ENCODE data around the gene PDE3A. TPM values are rescaled to one million over a fixed set of nuclear protein-coding genes. Genes with fewer than 3 reads are reported as not detected.

The PDE3A gene
- total RNA-seq, 4 donors from 2014 or later = 4.4 to 5.3 (median 4.9) TPM

DNA sequence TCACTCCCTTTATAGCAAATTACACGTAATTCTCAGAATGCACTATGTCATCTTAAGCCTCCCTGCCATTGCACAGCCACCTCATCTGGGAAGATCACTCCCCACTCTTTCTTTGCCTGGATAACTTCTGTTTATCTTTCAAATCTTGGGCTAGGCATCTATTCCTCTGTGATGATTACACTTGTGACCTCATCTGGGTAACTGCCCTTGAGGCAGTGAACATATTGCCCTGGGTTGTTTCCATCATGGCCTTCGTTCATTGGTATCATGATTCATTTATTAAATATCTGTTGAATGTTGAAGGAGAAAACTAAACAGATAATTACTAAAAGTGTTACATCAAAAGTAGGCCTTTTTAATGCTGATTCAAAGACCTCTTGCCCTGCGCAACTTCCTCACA is 26.2 kb upstream of the PDE3A start:
- in situ Hi-C loops (cut with MboI; ENCODE audit: low sequenced_read_pairs in 4 of 4) (no loop called here), intact Hi-C loops (cut with DNase I; ENCODE audit: low total_unique reads) (no loop called here)
- Histone ChIP-seq H3K4me1 (no peaks in the 10 kb centered on the region), H3K36me3 (no peaks in the 10 kb centered on the region), H3K27me3 (no peaks in the 10 kb centered on the region), H3K4me3 (no peak overlapping the region), H3K9me3 (no peaks in the 10 kb centered on the region), H3K27ac (no peak overlapping the region)
- TF ChIP-seq, protein P1, sequence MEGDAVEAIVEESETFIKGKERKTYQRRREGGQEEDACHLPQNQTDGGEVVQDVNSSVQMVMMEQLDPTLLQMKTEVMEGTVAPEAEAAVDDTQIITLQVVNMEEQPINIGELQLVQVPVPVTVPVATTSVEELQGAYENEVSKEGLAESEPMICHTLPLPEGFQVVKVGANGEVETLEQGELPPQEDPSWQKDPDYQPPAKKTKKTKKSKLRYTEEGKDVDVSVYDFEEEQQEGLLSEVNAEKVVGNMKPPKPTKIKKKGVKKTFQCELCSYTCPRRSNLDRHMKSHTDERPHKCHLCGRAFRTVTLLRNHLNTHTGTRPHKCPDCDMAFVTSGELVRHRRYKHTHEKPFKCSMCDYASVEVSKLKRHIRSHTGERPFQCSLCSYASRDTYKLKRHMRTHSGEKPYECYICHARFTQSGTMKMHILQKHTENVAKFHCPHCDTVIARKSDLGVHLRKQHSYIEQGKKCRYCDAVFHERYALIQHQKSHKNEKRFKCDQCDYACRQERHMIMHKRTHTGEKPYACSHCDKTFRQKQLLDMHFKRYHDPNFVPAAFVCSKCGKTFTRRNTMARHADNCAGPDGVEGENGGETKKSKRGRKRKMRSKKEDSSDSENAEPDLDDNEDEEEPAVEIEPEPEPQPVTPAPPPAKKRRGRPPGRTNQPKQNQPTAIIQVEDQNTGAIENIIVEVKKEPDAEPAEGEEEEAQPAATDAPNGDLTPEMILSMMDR (IDR thresholded peaks at IDR 0.05 in 4 of 5, conservative IDR thresholded peaks at IDR 0.05 in 1 of 5) = no peak
- no peak for TF ChIP-seq POLR2A (IDR thresholded peaks at IDR 0.05)
- ATAC-seq (no peak), DNase-seq (no peak)

- peaks cover 0 to 7% of the 10 kb centered on the region in 2 donors for H3K4me1 ChIP-seq
- no peaks in the 10 kb centered on the region for H3K9me3 ChIP-seq
- in situ Hi-C loops (cut with MboI; ENCODE audit: low sequenced_read_pairs in 4 of 4) = no loop called here
- H3K27me3 ChIP-seq = no peaks in the 10 kb centered on the region
- intact Hi-C loops (cut with DNase I; ENCODE audit: low total_unique reads) = no loop called here
- DNase-seq (no peak), ATAC-seq (no peak)
- no peak for TF ChIP-seq POLR2A (IDR thresholded peaks at IDR 0.05)
- TF ChIP-seq, protein P1 (IDR thresholded peaks at IDR 0.05 in 4 of 5, conservative IDR thresholded peaks at IDR 0.05 in 1 of 5) = no peak
- H3K27ac ChIP-seq = no peak overlapping the region
- H3K36me3 ChIP-seq = no peaks in the 10 kb centered on the region
- no peak overlapping the region for H3K4me3 ChIP-seq
Measured at GRCh38 chr12:20345866-20346265, 22.5 kb upstream of the PDE3A start.

DNA sequence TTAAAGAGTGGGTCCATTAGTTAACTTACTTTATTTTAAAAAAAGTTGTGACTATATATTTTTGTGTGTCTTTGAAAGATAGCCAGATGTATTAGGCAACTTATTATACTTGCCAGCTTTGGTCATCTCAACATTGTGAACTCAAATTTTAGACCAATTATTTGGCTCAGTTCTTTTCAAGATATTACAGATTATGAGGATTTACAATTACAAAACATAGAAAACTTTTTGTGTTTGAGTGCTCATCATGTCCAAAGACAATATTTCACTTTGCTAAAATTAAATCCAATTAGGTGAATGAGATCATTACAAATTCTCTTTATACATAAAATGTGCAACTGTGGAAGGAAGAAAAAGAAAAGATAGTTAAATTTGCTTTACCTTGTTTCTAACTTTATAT is 18.3 kb upstream of the PDE3A start:
- peak overlapping the region in 1 of 4 donors; percentile 10 for H3K27ac ChIP-seq
- no peaks in the 10 kb centered on the region for H3K9me3 ChIP-seq
- in situ Hi-C loops (cut with MboI; ENCODE audit: low sequenced_read_pairs in 4 of 4) (loop anchor here in 1 of 4 donors (25.0 kb wide), 2 partner anchors 438 to 613 kb away; no protein-coding TSS in a partner anchor), intact Hi-C loops (cut with DNase I; ENCODE audit: low total_unique reads) (no loop called here)
- DNase-seq (no peak), ATAC-seq (no peak)
- TF ChIP-seq, protein P1 (IDR thresholded peaks at IDR 0.05 in 4 of 5, conservative IDR thresholded peaks at IDR 0.05 in 1 of 5) = no peak
- TF ChIP-seq POLR2A (IDR thresholded peaks at IDR 0.05) = no peak
- no peak overlapping the region for H3K4me3 ChIP-seq
- no peaks in the 10 kb centered on the region for H3K27me3 ChIP-seq
- H3K4me1 ChIP-seq = peaks cover 0 to 7% of the 10 kb centered on the region in 2 donors
- no peaks in the 10 kb centered on the region for H3K36me3 ChIP-seq

- in situ Hi-C loops (cut with MboI; ENCODE audit: low sequenced_read_pairs in 4 of 4) = loop anchor here in 1 of 4 donors (25.0 kb wide), 2 partner anchors 438 to 613 kb away; no protein-coding TSS in a partner anchor
- H3K4me3 ChIP-seq = no peak overlapping the region
- H3K27ac ChIP-seq = peak overlapping the region in 2 of 4 donors; percentile 10
- intact Hi-C loops (cut with DNase I; ENCODE audit: low total_unique reads) = no loop called here
- no peaks in the 10 kb centered on the region for H3K27me3 ChIP-seq
- no peak for DNase-seq
- TF ChIP-seq, protein P1 (IDR thresholded peaks at IDR 0.05 in 4 of 5, conservative IDR thresholded peaks at IDR 0.05 in 1 of 5) = no peak
- no peak for TF ChIP-seq POLR2A (IDR thresholded peaks at IDR 0.05)
- no peaks in the 10 kb centered on the region for H3K9me3 ChIP-seq
- no peaks in the 10 kb centered on the region for H3K36me3 ChIP-seq
- no peak for ATAC-seq
- H3K4me1 ChIP-seq = peaks cover 0 to 7% of the 10 kb centered on the region in 2 donors
Measured at GRCh38 chr12:20350495-20350894, 17.8 kb upstream of the PDE3A start.

DNA sequence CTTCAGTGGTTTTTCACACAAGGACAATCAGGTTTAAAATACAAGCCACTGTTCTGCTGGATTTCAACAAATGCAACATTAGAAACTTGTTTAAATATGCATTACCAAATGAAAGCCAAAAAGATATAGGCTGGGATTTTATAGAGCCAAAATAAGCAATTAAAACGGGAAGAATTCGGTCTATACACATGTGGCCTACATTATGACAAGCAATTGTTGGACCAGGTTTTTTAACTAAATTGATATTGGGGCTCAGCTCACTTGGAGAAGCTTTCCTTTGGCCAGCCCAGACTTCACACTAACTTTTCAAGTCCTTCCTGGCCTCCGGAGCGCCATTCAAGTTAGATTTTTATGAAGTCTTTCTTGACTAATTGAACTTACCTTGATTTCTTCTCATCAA is 16.9 kb upstream of the PDE3A start:
- H3K9me3 ChIP-seq = no peaks in the 10 kb centered on the region
- no peak overlapping the region for H3K27ac ChIP-seq

More for the DNA sequence above, 16.9 kb upstream of the PDE3A start:
- DNase-seq = no peak
- TF ChIP-seq POLR2A (IDR thresholded peaks at IDR 0.05) = no peak
- TF ChIP-seq, protein P1 (IDR thresholded peaks at IDR 0.05 in 4 of 5, conservative IDR thresholded peaks at IDR 0.05 in 1 of 5) = no peak
- Histone ChIP-seq H3K36me3 (no peaks in the 10 kb centered on the region), H3K4me1 (peaks cover 0 to 7% of the 10 kb centered on the region in 2 donors), H3K4me3 (no peak overlapping the region), H3K27me3 (no peaks in the 10 kb centered on the region)
- ATAC-seq = no peak
- intact Hi-C loops (cut with DNase I; ENCODE audit: low total_unique reads) = no loop called here
- in situ Hi-C loops (cut with MboI; ENCODE audit: low sequenced_read_pairs in 4 of 4) = loop anchor here in 1 of 4 donors (25.0 kb wide), 2 partner anchors 439 to 614 kb away; no protein-coding TSS in a partner anchor

Data from gastrocnemius medialis (tissue), 4 donors.